ENCODE data around the gene JPT1.

Gene JPT1, protein sequence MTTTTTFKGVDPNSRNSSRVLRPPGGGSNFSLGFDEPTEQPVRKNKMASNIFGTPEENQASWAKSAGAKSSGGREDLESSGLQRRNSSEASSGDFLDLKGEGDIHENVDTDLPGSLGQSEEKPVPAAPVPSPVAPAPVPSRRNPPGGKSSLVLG

DNA sequence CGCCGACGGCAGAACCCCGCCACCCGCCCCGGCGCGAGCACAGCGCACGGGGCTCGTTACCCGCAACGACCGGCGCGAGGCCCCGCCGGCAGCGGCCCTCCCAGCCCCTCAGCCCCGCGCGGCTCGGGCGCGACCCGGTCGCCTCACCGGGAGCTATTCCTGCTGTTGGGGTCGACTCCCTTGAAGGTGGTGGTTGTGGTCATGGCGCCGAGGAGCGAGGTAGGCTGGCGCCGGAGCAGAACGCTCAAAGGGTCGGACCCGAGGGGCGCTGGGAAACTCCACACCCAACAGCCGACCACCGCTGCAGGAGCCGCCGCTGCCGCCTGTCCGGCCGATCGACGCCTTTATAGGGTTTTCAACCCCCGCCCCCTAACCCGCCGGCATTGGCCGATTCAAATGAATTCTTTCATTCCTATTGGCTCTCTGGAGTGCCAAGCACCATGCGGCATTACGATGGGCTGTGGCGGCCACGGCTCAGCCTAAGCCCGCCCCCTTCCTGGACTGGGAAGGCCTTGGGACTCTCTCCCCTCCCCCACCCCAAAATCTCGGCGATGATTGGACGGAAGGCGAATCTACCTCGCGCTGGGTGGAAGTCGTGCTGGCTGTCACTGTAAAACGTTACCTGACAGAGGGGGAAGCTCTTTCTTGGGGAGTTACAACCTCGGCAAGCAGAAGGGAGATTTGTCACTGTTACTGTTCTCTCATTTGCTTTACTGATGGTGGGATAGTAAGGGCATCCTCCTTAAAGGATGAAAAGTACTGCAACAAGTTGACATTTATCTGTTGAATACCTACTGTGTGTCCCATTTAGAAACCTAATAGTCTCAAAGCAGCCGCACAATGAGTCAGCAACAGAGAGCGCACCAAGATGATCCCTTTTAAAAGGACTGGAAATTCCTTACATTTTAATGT, at the start of gene JPT1:
TSS of gene JPT1 (minus strand) at position 318 of the 912 bp plus-strand sequence. CDS start at position 203, 115 bp downstream.
- no peaks in the 10 kb centered on the region for H3K36me3 ChIP-seq (ENCODE audit: insufficient read depth, low read length)
- H3K4me1 ChIP-seq (ENCODE audit: insufficient read depth, low read length, poor library complexity, severe bottlenecking): peaks cover 31% of the 10 kb centered on the region
- no peaks in the 10 kb centered on the region for H3K9me3 ChIP-seq (ENCODE audit: insufficient read depth, low read depth, low read length)
- no peak for TF ChIP-seq EZH2phosphoT487 (IDR thresholded peaks at IDR 0.05; ENCODE audit: borderline replicate concordance)
- TF ChIP-seq, protein P1, sequence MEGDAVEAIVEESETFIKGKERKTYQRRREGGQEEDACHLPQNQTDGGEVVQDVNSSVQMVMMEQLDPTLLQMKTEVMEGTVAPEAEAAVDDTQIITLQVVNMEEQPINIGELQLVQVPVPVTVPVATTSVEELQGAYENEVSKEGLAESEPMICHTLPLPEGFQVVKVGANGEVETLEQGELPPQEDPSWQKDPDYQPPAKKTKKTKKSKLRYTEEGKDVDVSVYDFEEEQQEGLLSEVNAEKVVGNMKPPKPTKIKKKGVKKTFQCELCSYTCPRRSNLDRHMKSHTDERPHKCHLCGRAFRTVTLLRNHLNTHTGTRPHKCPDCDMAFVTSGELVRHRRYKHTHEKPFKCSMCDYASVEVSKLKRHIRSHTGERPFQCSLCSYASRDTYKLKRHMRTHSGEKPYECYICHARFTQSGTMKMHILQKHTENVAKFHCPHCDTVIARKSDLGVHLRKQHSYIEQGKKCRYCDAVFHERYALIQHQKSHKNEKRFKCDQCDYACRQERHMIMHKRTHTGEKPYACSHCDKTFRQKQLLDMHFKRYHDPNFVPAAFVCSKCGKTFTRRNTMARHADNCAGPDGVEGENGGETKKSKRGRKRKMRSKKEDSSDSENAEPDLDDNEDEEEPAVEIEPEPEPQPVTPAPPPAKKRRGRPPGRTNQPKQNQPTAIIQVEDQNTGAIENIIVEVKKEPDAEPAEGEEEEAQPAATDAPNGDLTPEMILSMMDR (conservative IDR thresholded peaks at IDR 0.05; ENCODE audit: low read length): no peak
- H3K4me2 ChIP-seq (ENCODE audit: low read depth, low read length, poor library complexity, severe bottlenecking): peak within 1 kb of the TSS; percentile 85
- peaks cover 48% of the 10 kb centered on the region for H3K79me2 ChIP-seq (ENCODE audit: insufficient read depth, low read length)
- peak within 1 kb of the TSS; percentile 92 for H3K4me3 ChIP-seq (ENCODE audit: low read length, poor library complexity, severe bottlenecking)
- peak within 1 kb of the TSS; percentile 96 for H3K9ac ChIP-seq (ENCODE audit: low read depth, low read length, poor library complexity, severe bottlenecking)
- no peaks in the 10 kb centered on the region for H3K9me2 ChIP-seq (replicated peaks; ENCODE audit: low read depth, low read length)
- peak within 1 kb of the TSS; percentile 49 for H2AFZ ChIP-seq (ENCODE audit: low read length)
- H3K27me3 ChIP-seq (ENCODE audit: insufficient read depth, low read length, poor library complexity, severe bottlenecking): no peaks in the 10 kb centered on the region
- H4K20me1 ChIP-seq (ENCODE audit: insufficient read depth, low read length, poor library complexity, severe bottlenecking): peaks cover 42% of the 10 kb centered on the region
- no peaks in the 10 kb centered on the region for H3F3A ChIP-seq (ENCODE audit: low read depth)

DNA sequence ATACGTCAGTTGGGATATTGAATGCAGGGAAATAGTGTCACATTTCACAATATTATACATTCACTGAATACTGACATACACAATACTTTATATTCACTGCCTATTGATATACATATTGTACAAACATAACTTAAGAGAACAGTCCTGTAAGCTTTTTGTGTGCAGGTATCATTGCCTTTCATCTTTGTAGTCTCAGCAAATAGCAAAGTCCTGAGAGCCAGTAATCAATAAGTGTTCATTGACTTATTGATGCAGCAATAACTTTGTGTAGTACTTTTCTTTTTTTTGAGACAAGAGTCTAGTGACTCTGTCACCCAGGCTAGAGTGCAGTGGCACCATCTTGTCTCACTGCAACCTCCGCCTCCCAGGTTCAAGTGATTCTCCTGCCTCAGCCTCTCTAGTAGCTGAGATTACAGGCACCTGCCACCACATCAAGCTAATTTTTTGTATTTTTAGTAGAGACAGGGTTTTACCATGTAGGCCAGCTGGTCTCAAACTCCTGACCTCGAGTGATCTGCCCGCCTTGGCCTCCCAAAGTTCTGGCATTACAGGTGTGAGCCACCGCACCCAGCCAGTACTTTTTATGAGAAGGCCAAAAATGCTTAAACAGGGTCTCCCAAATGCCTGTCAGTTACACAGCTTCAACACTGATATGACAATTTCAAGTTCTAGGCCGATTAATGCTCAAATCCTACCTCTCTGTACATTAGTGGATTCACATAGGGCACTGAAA, 45.7 kb upstream of the JPT1 start:
- Histone ChIP-seq H3K9me3 (ENCODE audit: insufficient read depth, low read depth, low read length) (no peaks in the 10 kb centered on the region), H3F3A (ENCODE audit: low read depth) (no peaks in the 10 kb centered on the region), H3K36me3 (ENCODE audit: insufficient read depth, low read length) (no peaks in the 10 kb centered on the region), H2AFZ (ENCODE audit: low read length) (no peak overlapping the region), H3K9ac (ENCODE audit: low read depth, low read length, poor library complexity, severe bottlenecking) (no peak overlapping the region), H3K4me3 (ENCODE audit: low read length, poor library complexity, severe bottlenecking) (no peak overlapping the region), H3K27me3 (ENCODE audit: insufficient read depth, low read length, poor library complexity, severe bottlenecking) (no peaks in the 10 kb centered on the region), H3K4me2 (ENCODE audit: low read depth, low read length, poor library complexity, severe bottlenecking) (no peak overlapping the region), H3K9me2 (replicated peaks; ENCODE audit: low read depth, low read length) (no peaks in the 10 kb centered on the region), H4K20me1 (ENCODE audit: insufficient read depth, low read length, poor library complexity, severe bottlenecking) (no peaks in the 10 kb centered on the region), H3K79me2 (ENCODE audit: insufficient read depth, low read length) (peaks cover 9% of the 10 kb centered on the region), H3K4me1 (ENCODE audit: insufficient read depth, low read length, poor library complexity, severe bottlenecking) (peaks cover 9% of the 10 kb centered on the region)
- no peak for TF ChIP-seq EZH2phosphoT487 (IDR thresholded peaks at IDR 0.05; ENCODE audit: borderline replicate concordance)
- TF ChIP-seq, protein P1 (conservative IDR thresholded peaks at IDR 0.05; ENCODE audit: low read length): no peak

DNA sequence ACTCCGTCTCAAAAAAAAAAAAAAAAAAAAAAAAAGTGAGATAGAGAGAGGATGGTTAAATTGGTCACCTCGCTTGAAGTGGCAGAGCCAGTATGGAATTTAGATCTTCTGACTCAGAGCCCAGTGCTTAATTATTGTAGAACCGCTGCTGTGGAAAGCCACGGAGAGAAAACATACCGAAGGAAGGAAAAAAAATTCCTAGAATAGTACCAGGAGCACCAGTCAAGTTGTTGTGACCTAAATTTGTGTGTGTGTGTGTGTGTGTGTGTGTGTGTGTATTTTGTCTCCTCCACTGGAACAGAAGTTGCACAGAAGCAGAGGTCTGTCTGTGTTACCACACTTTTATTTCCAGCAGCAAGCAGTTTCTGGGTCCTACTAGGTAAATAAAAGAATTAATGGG, 40.6 kb upstream of the JPT1 start:
- TF ChIP-seq, protein P1 (conservative IDR thresholded peaks at IDR 0.05; ENCODE audit: low read length): no peak
- TF ChIP-seq EZH2phosphoT487 (IDR thresholded peaks at IDR 0.05; ENCODE audit: borderline replicate concordance): no peak
- Histone ChIP-seq H3K9me3 (ENCODE audit: insufficient read depth, low read depth, low read length) (no peaks in the 10 kb centered on the region), H3K9ac (ENCODE audit: low read depth, low read length, poor library complexity, severe bottlenecking) (no peak overlapping the region), H3K4me1 (ENCODE audit: insufficient read depth, low read length, poor library complexity, severe bottlenecking) (no peaks in the 10 kb centered on the region), H3K79me2 (ENCODE audit: insufficient read depth, low read length) (no peaks in the 10 kb centered on the region), H3K4me3 (ENCODE audit: low read length, poor library complexity, severe bottlenecking) (no peak overlapping the region), H2AFZ (ENCODE audit: low read length) (no peak overlapping the region), H4K20me1 (ENCODE audit: insufficient read depth, low read length, poor library complexity, severe bottlenecking) (no peaks in the 10 kb centered on the region), H3K36me3 (ENCODE audit: insufficient read depth, low read length) (no peaks in the 10 kb centered on the region), H3K9me2 (replicated peaks; ENCODE audit: low read depth, low read length) (no peaks in the 10 kb centered on the region), H3K4me2 (ENCODE audit: low read depth, low read length, poor library complexity, severe bottlenecking) (no peak overlapping the region), H3F3A (ENCODE audit: low read depth) (no peaks in the 10 kb centered on the region), H3K27me3 (ENCODE audit: insufficient read depth, low read length, poor library complexity, severe bottlenecking) (no peaks in the 10 kb centered on the region)

All from Loucy (cell line).